CD14-positive monocyte (primary cell): ENCODE measurements around the gene PDE1C. TPM values are rescaled to one million over a fixed set of nuclear protein-coding genes. Genes with fewer than 3 reads are reported as not detected.

ENCODE experiments used
- DNase-seq, 3 donors: peaks; one replicate each; pipeline ENCODE4 v3.0.0-alpha.2; 2011 to 2022
- H2AFZ ChIP-seq: 2 replicates; pipeline ENCODE4 v1.6.0; 2012; ENCODE audit warnings: mild to moderate bottlenecking, low read depth, low read length, inconsistent platforms; ENCODE audit not compliant: insufficient read depth, poor library complexity, severe bottlenecking
- H3K27ac ChIP-seq, 2 donors: 1 replicate in 1 of 2; 2 replicates in 1 of 2; pipeline ENCODE4 v1.5.1; 2012 to 2013; ENCODE audit warnings: low read length in 2 of 2, control low read depth in 1 of 2, inconsistent platforms in 1 of 2, low read depth in 1 of 2, mild to moderate bottlenecking in 1 of 2
- H3K27me3 ChIP-seq, 2 donors: one replicate each; pipeline versions ENCODE4 v1.6.0 to v1.6.1; 2011 to 2013; ENCODE audit warnings: low read length in 2 of 2; ENCODE audit not compliant: control insufficient read depth in 2 of 2, insufficient read depth in 2 of 2
- H3K36me3 ChIP-seq, 2 donors: replicated peaks in 1 of 2; 1 replicate in 1 of 2; 2 replicates in 1 of 2; pipeline versions ENCODE4 v1.5.1 to v1.6.1; 2012 to 2013; ENCODE audit warnings: low read length in 2 of 2, control low read depth in 1 of 2, inconsistent platforms in 1 of 2, mild to moderate bottlenecking in 1 of 2; ENCODE audit not compliant: insufficient read depth in 2 of 2, control insufficient read depth in 1 of 2
- H3K4me1 ChIP-seq, 2 donors: 1 replicate in 1 of 2; 2 replicates in 1 of 2; pipeline versions ENCODE4 v1.5.1 to v1.6.1; 2012 to 2013; ENCODE audit warnings: low read length in 2 of 2, control low read depth in 1 of 2, inconsistent platforms in 1 of 2, mild to moderate bottlenecking in 1 of 2, moderate library complexity in 1 of 2; ENCODE audit not compliant: insufficient read depth in 2 of 2, control insufficient read depth in 1 of 2
- H3K4me2 ChIP-seq: replicated peaks from 2 replicates; pipeline ENCODE3; 2012; ENCODE audit warnings: low read length, moderate library complexity, mild to moderate bottlenecking; ENCODE audit not compliant: poor library complexity, severe bottlenecking; ENCODE audit errors: extremely low read depth
- H3K4me3 ChIP-seq, 3 experiments: fragments of 200-600 bp in 1 of 3; sonication (generic) in 1 of 3; replicated peaks in 1 of 3; 1 replicate in 2 of 3; 2 replicates in 1 of 3; pipeline ENCODE4 v1.5.1; 2011 to 2013; ENCODE audit warnings: low read length in 3 of 3, mild to moderate bottlenecking in 3 of 3, control low read depth in 2 of 3, low read depth in 2 of 3, inconsistent platforms in 1 of 3, moderate library complexity in 1 of 3
- H3K79me2 ChIP-seq: 2 replicates; pipeline ENCODE4 v1.6.0; 2012; ENCODE audit warnings: mild to moderate bottlenecking, control low read depth, inconsistent platforms, low read length, moderate library complexity; ENCODE audit not compliant: insufficient read depth
- H3K9ac ChIP-seq: 2 replicates; pipeline ENCODE4 v1.6.0; 2017; ENCODE audit warnings: low read length, mild to moderate bottlenecking; ENCODE audit not compliant: insufficient read depth, poor library complexity, severe bottlenecking
- H3K9me3 ChIP-seq, 2 donors: replicated peaks in 1 of 2; 1 replicate in 1 of 2; 2 replicates in 1 of 2; pipeline versions ENCODE4 v1.5.1 to v1.6.1; 2012 to 2013; ENCODE audit warnings: low read length in 2 of 2, control low read depth in 1 of 2; ENCODE audit not compliant: control insufficient read depth in 1 of 2, insufficient read depth in 1 of 2
- H4K20me1 ChIP-seq: 2 replicates; pipeline ENCODE4 v1.6.0; 2012; ENCODE audit warnings: mild to moderate bottlenecking, low read length, control low read depth, moderate library complexity; ENCODE audit not compliant: insufficient read depth
- H3K27ac Mint-ChIP-seq, 7 donors: one replicate each; pipeline ENCODE4 v1.8.0; 2020; ENCODE audit warnings: mild to moderate bottlenecking in 7 of 7, mixed read lengths in 7 of 7, moderate library complexity in 6 of 7, inconsistent platforms in 2 of 7
- H3K27me3 Mint-ChIP-seq, 3 donors: one replicate each; pipeline ENCODE4 v1.8.0; 2021 to 2022; ENCODE audit warnings: low read depth in 3 of 3, mild to moderate bottlenecking in 3 of 3, mixed read lengths in 3 of 3, moderate library complexity in 3 of 3, inconsistent platforms in 1 of 3
- H3K36me3 Mint-ChIP-seq, 2 donors: one replicate each; pipeline ENCODE4 v1.8.0; 2020; ENCODE audit warnings: mixed read lengths in 2 of 2, inconsistent platforms in 1 of 2, mild to moderate bottlenecking in 1 of 2
- H3K4me1 Mint-ChIP-seq: one replicate; pipeline ENCODE4 v1.8.0; 2020; ENCODE audit warnings: mild to moderate bottlenecking, mixed read lengths
- H3K4me3 Mint-ChIP-seq, 2 donors: one replicate each; pipeline ENCODE4 v1.8.0; 2020; ENCODE audit warnings: mild to moderate bottlenecking in 2 of 2, mixed read lengths in 2 of 2, moderate library complexity in 1 of 2
- H3K9me3 Mint-ChIP-seq, 7 donors: one replicate each; pipeline ENCODE4 v1.8.0; 2020 to 2022; ENCODE audit warnings: mixed read lengths in 7 of 7, mild to moderate bottlenecking in 6 of 7, moderate library complexity in 6 of 7, inconsistent platforms in 2 of 7
- WGBS: methylation state at CpG from one replicate; pipeline ENCODE4 v1.1.5; 2013; ENCODE audit warnings: missing lambda C conversion rate; ENCODE audit not compliant: insufficient coverage; 5-methylcytosine and 5-hydroxymethylcytosine counted together
- intact Hi-C, 2 donors: fragments of 100-400 bp; cut with micrococcal nuclease; formaldehyde crosslinking; loops; one replicate each; pipeline versions ENCODE4 v1.15.0 to v1.15.1; 2023
- polyA plus RNA-seq, 3 donors: library from polyadenylated mRNA; depleted of rRNA in 1 of 3; unstranded in 2 of 3; stranded (reverse) in 1 of 3; fragments of 300-500 nt in 2 of 3; fragments of >200 nt in 1 of 3; fragmentation: Illumina TruSeq in 2 of 3; gene quantifications; 1 replicate in 2 of 3; 2 replicates in 1 of 3; pipeline ENCODE4 v1.2.3, GENCODE V29; 2012 to 2021
- TF ChIP-seq, protein P1 (sequence below): fragments of 200-600 bp; IDR thresholded peaks from one replicate; pipeline ENCODE4 v1.8.0; 2022; ENCODE audit warnings: antibody characterized with exemption, mild to moderate bottlenecking

Gene PDE1C
- polyA plus RNA-seq, 3 donors, result not detected

DNA sequence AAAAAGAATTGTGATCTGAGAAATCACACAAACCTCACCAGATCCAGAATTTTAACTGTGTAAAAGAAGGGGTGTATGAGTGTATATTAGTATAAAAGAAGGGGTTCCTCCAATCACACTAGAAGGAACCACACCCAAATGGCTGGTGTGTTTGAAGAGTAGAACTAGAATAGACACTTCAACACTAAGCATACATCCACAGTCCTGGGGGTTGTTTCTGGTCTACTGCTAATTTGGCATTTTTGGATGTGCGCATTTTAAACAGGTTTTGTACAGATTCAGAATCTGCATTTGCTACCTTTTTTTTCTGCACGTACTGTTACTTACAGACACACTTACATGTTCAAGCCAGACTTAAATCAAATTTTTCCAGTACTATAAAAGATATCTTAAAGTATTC lies 64.6 kb downstream of the PDE1C start:
- H3K4me1 Mint-ChIP-seq, result no peaks in the 10 kb centered on the region
- DNase-seq, result no peak
- H3K4me3 Mint-ChIP-seq, result no peak overlapping the region
- H4K20me1 ChIP-seq, result no peaks in the 10 kb centered on the region
- H3K4me2 ChIP-seq, result no peak overlapping the region
- no peak overlapping the region for H2AFZ ChIP-seq
- TF ChIP-seq, protein P1, sequence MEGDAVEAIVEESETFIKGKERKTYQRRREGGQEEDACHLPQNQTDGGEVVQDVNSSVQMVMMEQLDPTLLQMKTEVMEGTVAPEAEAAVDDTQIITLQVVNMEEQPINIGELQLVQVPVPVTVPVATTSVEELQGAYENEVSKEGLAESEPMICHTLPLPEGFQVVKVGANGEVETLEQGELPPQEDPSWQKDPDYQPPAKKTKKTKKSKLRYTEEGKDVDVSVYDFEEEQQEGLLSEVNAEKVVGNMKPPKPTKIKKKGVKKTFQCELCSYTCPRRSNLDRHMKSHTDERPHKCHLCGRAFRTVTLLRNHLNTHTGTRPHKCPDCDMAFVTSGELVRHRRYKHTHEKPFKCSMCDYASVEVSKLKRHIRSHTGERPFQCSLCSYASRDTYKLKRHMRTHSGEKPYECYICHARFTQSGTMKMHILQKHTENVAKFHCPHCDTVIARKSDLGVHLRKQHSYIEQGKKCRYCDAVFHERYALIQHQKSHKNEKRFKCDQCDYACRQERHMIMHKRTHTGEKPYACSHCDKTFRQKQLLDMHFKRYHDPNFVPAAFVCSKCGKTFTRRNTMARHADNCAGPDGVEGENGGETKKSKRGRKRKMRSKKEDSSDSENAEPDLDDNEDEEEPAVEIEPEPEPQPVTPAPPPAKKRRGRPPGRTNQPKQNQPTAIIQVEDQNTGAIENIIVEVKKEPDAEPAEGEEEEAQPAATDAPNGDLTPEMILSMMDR, result no peak
- H3K27me3 Mint-ChIP-seq, result no peaks in the 10 kb centered on the region
- no peaks in the 10 kb centered on the region for H3K36me3 Mint-ChIP-seq
- no CpG with 5 or more reads among the region's 2 CpGs for WGBS
- intact Hi-C loops, result no loop called here
- no peaks in the 10 kb centered on the region for H3K79me2 ChIP-seq
- no peak overlapping the region for H3K27ac Mint-ChIP-seq
- H3K4me3 ChIP-seq, result no peak overlapping the region
- H3K9me3 Mint-ChIP-seq, result peaks cover 0 to 18% (median 12%) of the 10 kb centered on the region in 7 donors
- H3K27ac ChIP-seq, result no peak overlapping the region
- no peaks in the 10 kb centered on the region for H3K4me1 ChIP-seq
- H3K27me3 ChIP-seq, result no peaks in the 10 kb centered on the region
- peaks cover 11 to 12% of the 10 kb centered on the region in 2 donors for H3K9me3 ChIP-seq
- no peaks in the 10 kb centered on the region for H3K36me3 ChIP-seq
- no peak overlapping the region for H3K9ac ChIP-seq

DNA sequence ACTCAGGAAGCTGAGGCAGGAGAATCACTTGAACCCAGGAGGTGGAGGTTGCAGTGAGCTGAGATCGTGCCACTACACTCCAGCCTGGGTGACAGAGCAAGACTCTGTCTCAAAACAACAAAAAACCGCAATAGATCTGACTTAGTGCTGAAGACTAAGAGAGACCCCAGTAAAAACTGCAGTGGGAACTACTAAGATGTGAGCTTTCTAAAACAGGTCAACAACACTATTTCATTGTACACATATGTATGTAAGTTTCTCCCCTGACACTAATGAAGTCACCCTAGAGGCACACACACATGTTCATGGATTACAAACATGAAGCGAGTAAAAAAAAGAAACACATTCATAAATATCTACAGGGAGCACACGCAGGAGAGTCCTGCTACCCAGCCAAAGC lies 68.3 kb downstream of the PDE1C start:
- Histone ChIP-seq H2AFZ (no peak overlapping the region), H3K4me2 (no peak overlapping the region), H3K4me1 (no peaks in the 10 kb centered on the region), H3K79me2 (no peaks in the 10 kb centered on the region), H4K20me1 (no peaks in the 10 kb centered on the region), H3K9me3 (peaks cover 12 to 16% of the 10 kb centered on the region in 2 donors), H3K36me3 (no peaks in the 10 kb centered on the region), H3K9ac (no peak overlapping the region), H3K27me3 (no peaks in the 10 kb centered on the region), H3K27ac (no peak overlapping the region), H3K4me3 (no peak overlapping the region)
- Mint-ChIP-seq H3K4me3 (no peak overlapping the region), H3K27ac (no peak overlapping the region), H3K27me3 (no peaks in the 10 kb centered on the region), H3K4me1 (no peaks in the 10 kb centered on the region), H3K36me3 (no peaks in the 10 kb centered on the region), H3K9me3 (peaks cover 4 to 26% (median 12%) of the 10 kb centered on the region in 7 donors)
- intact Hi-C loops, result no loop called here
- 100% methylated on average over 3 of the region's 4 CpGs for WGBS
- no peak for DNase-seq
- TF ChIP-seq, protein P1, result no peak
